ENCODE measurements around the gene PTGES. TPM values are rescaled to one million over a fixed set of nuclear protein-coding genes. Genes with fewer than 3 reads are reported as not detected.

Gene PTGES
- total and polyA plus RNA-seq, 9 of the 15 experiments (the other 6 are each of a cell fraction or from before 2014, with no cell fraction given), result 0.13 TPM; not detected in 8

GRCh38 chr9:129776938-129777768 lies 24.3 kb upstream of the PTGES start (continued):
- TF ChIP-seq ZKSCAN1 (IDR thresholded peaks at IDR 0.05; ENCODE audit: low read depth, low read length) (0 out of 2 replicates have a peak, but pooled peaks have one; percentile 23), ZNF217 (CRISPR knock-in tag; IDR thresholded peaks at IDR 0.05) (no peak), ZBTB7A (IDR thresholded peaks at IDR 0.05; ENCODE audit: borderline replicate concordance, control insufficient read depth, low read depth, low read length) (peak; percentile 84; the same call in 1 of the 2 replicates), NFE2 (IDR thresholded peaks at IDR 0.05; ENCODE audit: low read depth) (peak; percentile 90), PTBP1 (IDR thresholded peaks at IDR 0.05; ENCODE audit: low read depth, low read length) (no peak), GTF2E2 (tag; IDR thresholded peaks at IDR 0.05) (0 out of 2 replicates have a peak, but pooled peaks have one; percentile 4), TOE1 (IDR thresholded peaks at IDR 0.05; ENCODE audit: borderline replicate concordance) (peak; percentile 93), TOE1 (CRISPR knock-in tag; IDR thresholded peaks at IDR 0.05; ENCODE audit: borderline replicate concordance, low read depth) (no peak), POLR2G (IDR thresholded peaks at IDR 0.05; ENCODE audit: low read depth, low read length) (peak; percentile 51), CREM (IDR thresholded peaks at IDR 0.05; ENCODE audit: low read depth) (peak; percentile 99), ZBTB1 (CRISPR knock-in tag; IDR thresholded peaks at IDR 0.05; ENCODE audit: borderline replicate concordance, low read depth) (peak; percentile 81; the same call in 1 of the 2 replicates), KHSRP (IDR thresholded peaks at IDR 0.05) (peak; percentile 90), TCF3 (CRISPR knock-in tag; IDR thresholded peaks at IDR 0.05) (peak; percentile 46; the same call in 1 of the 2 replicates), HCFC1 (IDR thresholded peaks at IDR 0.05; ENCODE audit: low read depth, low read length) (peak; percentile 56), JUNB (CRISPR knock-in tag; conservative IDR thresholded peaks at IDR 0.05) (peak; percentile 97), XRCC3 (IDR thresholded peaks at IDR 0.05) (no peak), NR1H2 (CRISPR knock-in tag; IDR thresholded peaks at IDR 0.05) (no peak)
- TF ChIP-seq, protein P1, sequence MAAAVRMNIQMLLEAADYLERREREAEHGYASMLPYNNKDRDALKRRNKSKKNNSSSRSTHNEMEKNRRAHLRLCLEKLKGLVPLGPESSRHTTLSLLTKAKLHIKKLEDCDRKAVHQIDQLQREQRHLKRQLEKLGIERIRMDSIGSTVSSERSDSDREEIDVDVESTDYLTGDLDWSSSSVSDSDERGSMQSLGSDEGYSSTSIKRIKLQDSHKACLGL (CRISPR knock-in tag; IDR thresholded peaks at IDR 0.05; ENCODE audit: borderline replicate concordance, poor library complexity, severe bottlenecking), result no peak
